HEK293T (cell line): Measurements from ENCODE around the gene CALD1.

Experiments used
- CTCF ChIA-PET: fragments of 350-600 bp; formaldehyde crosslinking; extraction: SDS; loops from one replicate; lab custom pipeline; 2021; ENCODE audit warnings: antibody characterized with exemption, inconsistent platforms; lab: Yijun Ruan, JAX
- POLR2A ChIA-PET: fragments of 350-600 bp; formaldehyde crosslinking; extraction: SDS; loops from one replicate; lab custom pipeline; 2020; ENCODE audit warnings: antibody characterized with exemption, inconsistent platforms; lab: Yijun Ruan, JAX
- DNase-seq: peaks from one replicate; pipeline ENCODE4 v3.0.0; 2012; ENCODE audit warnings: mixed read lengths; ENCODE audit errors: extremely low spot score
- ARNT ChIP-seq: fragments of 450-650 bp; IDR thresholded peaks from 2 replicates; pipeline ENCODE4 v1.6.1; 2017; ENCODE audit warnings: mild to moderate bottlenecking
- BHLHE40 ChIP-seq: fragments of 450-650 bp; IDR thresholded peaks from 2 replicates; pipeline ENCODE4 v1.6.1; 2016; ENCODE audit warnings: mild to moderate bottlenecking, moderate library complexity, borderline replicate concordance
- CTBP1 ChIP-seq: fragments of 450-650 bp; IDR thresholded peaks from 2 replicates; pipeline ENCODE4 v1.6.1; 2016; ENCODE audit warnings: borderline replicate concordance
- ELF4 ChIP-seq: fragments of 450-650 bp; IDR thresholded peaks from 2 replicates; pipeline ENCODE4 v1.6.1; 2017; ENCODE audit warnings: antibody characterized with exemption
- FOXA1 ChIP-seq: fragments of 450-650 bp; IDR thresholded peaks from 2 replicates; pipeline ENCODE4 v1.6.1; 2016; ENCODE audit warnings: mild to moderate bottlenecking
- FOXK2 ChIP-seq: fragments of 450-650 bp; IDR thresholded peaks from 2 replicates; pipeline ENCODE4 v1.6.1; 2016; ENCODE audit warnings: mild to moderate bottlenecking
- FOXM1 ChIP-seq: fragments of 450-650 bp; IDR thresholded peaks from 2 replicates; pipeline ENCODE4 v1.6.1; 2017; ENCODE audit warnings: mild to moderate bottlenecking, borderline replicate concordance
- HDGF ChIP-seq: fragments of 450-650 bp; IDR thresholded peaks from 2 replicates; pipeline ENCODE4 v1.6.1; 2017; ENCODE audit warnings: antibody characterized with exemption, borderline replicate concordance
- L3MBTL2 ChIP-seq: fragments of 450-650 bp; conservative IDR thresholded peaks from 2 replicates; pipeline ENCODE4 v1.6.1; 2016; ENCODE audit warnings: mild to moderate bottlenecking
- LEF1 ChIP-seq: fragments of 450-650 bp; IDR thresholded peaks from 2 replicates; pipeline ENCODE4 v1.6.1; 2017; ENCODE audit warnings: mild to moderate bottlenecking, borderline replicate concordance
- NFRKB ChIP-seq: fragments of 450-650 bp; IDR thresholded peaks from 2 replicates; pipeline ENCODE4 v1.6.1; 2016; ENCODE audit warnings: mild to moderate bottlenecking, moderate library complexity
- SP1 ChIP-seq: fragments of 450-650 bp; IDR thresholded peaks from 2 replicates; pipeline ENCODE4 v1.6.1; 2017
- SUZ12 ChIP-seq: fragments of 450-650 bp; IDR thresholded peaks from 2 replicates; pipeline ENCODE4 v1.6.1; 2016; ENCODE audit warnings: mild to moderate bottlenecking
- TARDBP ChIP-seq: fragments of 450-650 bp; IDR thresholded peaks from 2 replicates; pipeline ENCODE4 v1.6.1; 2016
- ZNF384 ChIP-seq: fragments of 450-650 bp; IDR thresholded peaks from 2 replicates; pipeline ENCODE4 v1.6.1; 2016
- TF ChIP-seq, protein P1 (sequence below): fragments of 450-650 bp; IDR thresholded peaks from 2 replicates; pipeline ENCODE4 v1.6.1; 2016

CALD1 gene

GRCh38 chr7:134778941-134779740 is at the start of gene CALD1:
CALD1 (plus strand) TSS chr7:134779634; CDS start chr7:134867734, 88,100 bp downstream.
- peak; percentile 84 for DNase-seq
- ChIA-PET CTCF (no interaction called here), POLR2A (interaction anchor here (1.1 kb wide), 1 partner anchor 10 kb away, joined by 6 read pairs; no protein-coding TSS in a partner anchor)
- TF ChIP-seq CTBP1 (no peak), NFRKB (no peak), L3MBTL2 (peak; percentile 31; the same call in 1 of the 2 replicates), HDGF (0 out of 2 replicates have a peak, but pooled peaks have one; percentile 84), FOXK2 (peak; percentile 64; the same call in 1 of the 2 replicates)
- TF ChIP-seq, protein P1, sequence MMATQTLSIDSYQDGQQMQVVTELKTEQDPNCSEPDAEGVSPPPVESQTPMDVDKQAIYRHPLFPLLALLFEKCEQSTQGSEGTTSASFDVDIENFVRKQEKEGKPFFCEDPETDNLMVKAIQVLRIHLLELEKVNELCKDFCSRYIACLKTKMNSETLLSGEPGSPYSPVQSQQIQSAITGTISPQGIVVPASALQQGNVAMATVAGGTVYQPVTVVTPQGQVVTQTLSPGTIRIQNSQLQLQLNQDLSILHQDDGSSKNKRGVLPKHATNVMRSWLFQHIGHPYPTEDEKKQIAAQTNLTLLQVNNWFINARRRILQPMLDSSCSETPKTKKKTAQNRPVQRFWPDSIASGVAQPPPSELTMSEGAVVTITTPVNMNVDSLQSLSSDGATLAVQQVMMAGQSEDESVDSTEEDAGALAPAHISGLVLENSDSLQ, result peak; percentile 86

DNA sequence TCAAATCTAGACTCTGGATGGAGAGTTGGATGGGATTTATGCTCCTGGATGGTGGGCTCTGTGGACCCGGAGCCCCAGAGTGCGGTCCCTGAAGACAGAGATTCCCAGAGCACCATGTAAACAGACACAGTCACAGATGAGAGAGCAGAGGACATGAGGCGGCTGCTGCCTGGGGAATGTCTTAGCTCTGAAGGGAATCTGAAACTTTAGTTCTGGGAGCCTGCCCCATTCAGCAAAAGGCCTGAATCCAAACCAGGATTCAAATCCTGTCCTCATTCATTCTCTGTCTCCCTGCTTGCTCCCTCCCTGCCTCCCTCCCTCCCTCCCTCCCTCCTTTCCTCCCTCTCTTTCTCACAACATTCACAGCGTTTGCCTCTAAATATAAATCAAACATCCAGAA is 49.5 kb upstream of the CALD1 start:
- DNase-seq, result no peak
- TF ChIP-seq BHLHE40, result no peak
- no peak for TF ChIP-seq FOXA1
- TF ChIP-seq NFRKB, result no peak
- POLR2A ChIA-PET, result no interaction called here
- CTCF ChIA-PET, result no interaction called here

DNA sequence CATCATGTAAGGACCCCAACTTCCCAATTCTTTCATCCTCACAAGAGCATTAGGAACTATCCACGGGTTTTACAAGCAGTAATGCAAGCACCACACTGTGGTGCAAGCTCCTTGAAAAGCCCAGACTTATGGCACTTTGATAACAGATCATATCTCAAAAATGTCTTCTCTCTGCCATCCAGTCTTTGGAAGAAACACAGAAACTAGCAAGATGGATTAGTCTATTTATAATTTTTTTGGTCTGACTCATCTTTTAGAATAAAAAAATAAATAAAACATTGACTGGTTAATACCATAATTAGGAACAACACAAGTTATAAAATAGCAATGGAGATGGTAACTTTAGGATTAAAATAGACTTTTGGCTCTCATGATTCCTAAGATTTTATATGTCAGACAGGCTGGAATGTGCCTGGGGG is 49.0 kb upstream of the CALD1 start:
- no peak for DNase-seq
- TF ChIP-seq, protein P1, result no peak
- TF ChIP-seq NFRKB (no peak), ELF4 (no peak), ARNT (no peak), SP1 (no peak), TARDBP (no peak), ZNF384 (no peak), HDGF (no peak), BHLHE40 (no peak), L3MBTL2 (no peak)
- CTCF ChIA-PET, result interaction anchor here (0.9 kb wide), 1 partner anchor 20 kb away, joined by 4 read pairs; no protein-coding TSS in a partner anchor
- POLR2A ChIA-PET, result no interaction called here

GRCh38 chr7:134731616-134732015 is 47.8 kb upstream of the CALD1 start:
- ChIA-PET CTCF (no interaction called here), POLR2A (interaction anchor here (1.1 kb wide), 1 partner anchor 255 kb away, joined by 3 read pairs; the partner anchor contains the start of gene AGBL3)
- TF ChIP-seq FOXA1 (no peak), ZNF384 (no peak), BHLHE40 (no peak), SUZ12 (no peak), LEF1 (no peak), CTBP1 (no peak), FOXK2 (no peak), SP1 (no peak), ELF4 (no peak), HDGF (no peak), FOXM1 (no peak), TARDBP (no peak), ARNT (no peak), L3MBTL2 (no peak), NFRKB (no peak)
- TF ChIP-seq, protein P1, result no peak
- DNase-seq, result no peak

DNA sequence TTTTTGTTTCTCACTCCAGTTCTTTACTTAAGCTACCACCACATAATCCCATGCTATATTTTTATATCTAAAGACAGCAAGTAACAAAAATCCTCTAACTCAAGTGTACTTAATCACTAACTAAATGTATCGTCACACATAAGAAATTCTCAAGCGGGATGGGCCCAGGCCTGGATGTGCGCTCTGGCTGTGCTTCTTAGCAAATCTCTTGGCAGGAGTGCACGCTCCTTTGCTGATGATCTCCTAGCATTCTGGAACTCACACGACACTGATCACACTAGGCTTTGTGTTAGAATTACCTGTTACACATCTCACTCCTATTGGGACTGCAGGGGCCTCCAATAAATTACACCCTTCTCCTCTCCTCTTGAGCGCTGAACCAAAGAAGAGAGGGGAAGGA is 46.7 kb upstream of the CALD1 start:
- TF ChIP-seq FOXM1 (no peak), TARDBP (no peak), LEF1 (no peak), ZNF384 (no peak), ELF4 (no peak), SP1 (no peak), BHLHE40 (no peak)
- ChIA-PET POLR2A (no interaction called here), CTCF (interaction anchor here (1.4 kb wide), 1 partner anchor 8 kb away, joined by 3 read pairs; no protein-coding TSS in a partner anchor)
- DNase-seq, result no peak

- TF ChIP-seq BHLHE40 (no peak), HDGF (no peak), TARDBP (no peak), FOXA1 (no peak), ZNF384 (no peak), L3MBTL2 (no peak), SP1 (no peak), ARNT (no peak), FOXK2 (no peak), ELF4 (no peak)
- POLR2A ChIA-PET, result interaction anchor here (0.7 to 0.9 kb wide), 2 partner anchors 8 to 90 kb away, joined by 3 read pairs; partner anchors contain the start of gene BPGM
- CTCF ChIA-PET, result interaction anchor here (0.7 kb wide), 1 partner anchor 12 kb away, joined by 3 read pairs; no protein-coding TSS in a partner anchor
These were observed 43.1 kb upstream of the CALD1 start for GRCh38 chr7:134736381-134736780.

More at GRCh38 chr7:134736381-134736780, 43.1 kb upstream of the CALD1 start:
- no peak for DNase-seq
